Mononuclear cell (primary cell): Measurements from ENCODE around the gene COL17A1. TPM values are rescaled to one million over a fixed set of nuclear protein-coding genes. Genes with fewer than 3 reads are reported as not detected.

Experiments
- total RNA-seq: library from RNA; depleted of rRNA; stranded (reverse); fragments of >200 nt; gene quantifications from one replicate; pipeline ENCODE4 v1.2.3, GENCODE V29; 2012

COL17A1 gene
- total RNA-seq, 1 donor: not detected

Other genes with a start within 250 kb of the COL17A1 start
- gene SH3PXD2A, start 230.3 kb downstream of the COL17A1 start, total RNA-seq: 3.1 TPM
- 28.7 TPM for gene STN1, start 167.7 kb downstream of the COL17A1 start, total RNA-seq
- gene SLK, start 118.7 kb downstream of the COL17A1 start, total RNA-seq: 75.2 TPM
- 27.3 TPM for gene SFR1, start 36.3 kb upstream of the COL17A1 start, total RNA-seq
- gene CFAP43, start 146.5 kb upstream of the COL17A1 start, total RNA-seq: 0.10 TPM
- gene GSTO1, start 169.0 kb upstream of the COL17A1 start, total RNA-seq: 60.4 TPM
- 0.84 TPM for gene GSTO2, start 183.3 kb upstream of the COL17A1 start, total RNA-seq